H1 (cell line): ENCODE results near the gene PLK3. TPM values are rescaled to one million over a fixed set of nuclear protein-coding genes. Genes with fewer than 3 reads are reported as not detected.

Experiments
- CTCF ChIA-PET: fragments of 300-600 bp; sonication (Branson Sonifier 250); formaldehyde crosslinking; loops from one replicate; lab custom pipeline; 2021; ENCODE audit not compliant: partially characterized antibody; lab: Charles Lee
- POLR2A ChIA-PET: fragments of 300-600 bp; sonication (Branson Sonifier 250); formaldehyde crosslinking; loops from one replicate; lab custom pipeline; 2021; ENCODE audit warnings: inconsistent platforms; ENCODE audit not compliant: partially characterized antibody; lab: Charles Lee
- DNase-seq, 2 experiments: peaks; one replicate each; pipeline versions ENCODE4 v3.0.0 to v3.0.0-alpha.2; 2010 to 2022; ENCODE audit warnings: low spot score in 2 of 2, low read depth in 1 of 2, mixed read lengths in 1 of 2
- FAIRE-seq: peaks from 2 replicates; lab custom pipeline; 2011; peaks lifted over from hg19 to GRCh38; lab: Jason Lieb, UNC
- H2AFZ ChIP-seq: 2 replicates; pipeline ENCODE4 v1.8.1; 2012; ENCODE audit warnings: low read length, inconsistent platforms
- H2AK5ac ChIP-seq: 2 replicates; pipeline ENCODE4 v1.6.1; 2013; ENCODE audit warnings: low read depth, low read length
- H2BK120ac ChIP-seq: replicated peaks from 2 replicates; pipeline ENCODE3; 2013; ENCODE audit warnings: low read depth, low read length, inconsistent platforms
- H2BK12ac ChIP-seq: 2 replicates; pipeline ENCODE4 v1.6.1; 2013; ENCODE audit warnings: low read depth, low read length
- H2BK15ac ChIP-seq: 2 replicates; pipeline ENCODE4 v1.6.1; 2013; ENCODE audit warnings: low read length
- H2BK20ac ChIP-seq: 2 replicates; pipeline ENCODE4 v1.6.1; 2013; ENCODE audit warnings: low read length
- H2BK5ac ChIP-seq: 2 replicates; pipeline ENCODE4 v1.6.1; 2013; ENCODE audit warnings: low read depth, low read length
- H3K14ac ChIP-seq: 2 replicates; pipeline ENCODE4 v1.6.1; 2013; ENCODE audit warnings: inconsistent platforms; ENCODE audit not compliant: insufficient read length
- H3K18ac ChIP-seq: 2 replicates; pipeline ENCODE4 v1.6.1; 2013; ENCODE audit warnings: low read length; ENCODE audit errors: extremely low read depth
- H3K23ac ChIP-seq: 2 replicates; pipeline ENCODE4 v1.6.1; 2013; ENCODE audit warnings: inconsistent platforms; ENCODE audit not compliant: insufficient read length
- H3K23me2 ChIP-seq: 2 replicates; pipeline ENCODE4 v1.6.1; 2013; ENCODE audit warnings: low read depth, low read length
- H3K27ac ChIP-seq: 2 replicates; pipeline ENCODE4 v1.6.1; 2011; ENCODE audit warnings: low read depth, low read length, inconsistent platforms
- H3K27me3 ChIP-seq, 4 experiments: replicated peaks in 1 of 4; 1 replicate in 1 of 4; 2 replicates in 3 of 4; pipeline versions ENCODE4 v1.6.1 to v1.8.1; 2011 to 2013; ENCODE audit warnings: low read length in 3 of 4, mild to moderate bottlenecking in 3 of 4, inconsistent platforms in 2 of 4, mixed read lengths in 2 of 4, moderate library complexity in 1 of 4; ENCODE audit not compliant: control insufficient read depth in 3 of 4, insufficient read depth in 3 of 4; ENCODE audit errors: extremely low read depth in 1 of 4
- H3K36me3 ChIP-seq, 4 experiments: 2 replicates each; pipeline versions ENCODE4 v1.6.1 to v1.8.1; 2011 to 2013; ENCODE audit warnings: mild to moderate bottlenecking in 4 of 4, low read length in 3 of 4, moderate library complexity in 2 of 4, control low read depth in 1 of 4, inconsistent platforms in 1 of 4; ENCODE audit not compliant: insufficient read depth in 4 of 4, control insufficient read depth in 2 of 4
- H3K4ac ChIP-seq: replicated peaks from 2 replicates; pipeline ENCODE3; 2013; ENCODE audit warnings: low read length, low read depth, mixed read lengths, inconsistent platforms; ENCODE audit not compliant: insufficient read length
- H3K4me1 ChIP-seq, 4 experiments: replicated peaks in 1 of 4; 1 replicate in 1 of 4; 2 replicates in 3 of 4; pipeline versions ENCODE4 v1.6.1 to v1.8.1; 2011 to 2013; ENCODE audit warnings: low read length in 3 of 4, inconsistent platforms in 2 of 4, mixed read lengths in 1 of 4; ENCODE audit not compliant: insufficient read depth in 4 of 4, control insufficient read depth in 3 of 4
- H3K4me2 ChIP-seq, 2 experiments: 2 replicates each; pipeline versions ENCODE4 v1.6.1 to v1.8.1; 2011 to 2013; ENCODE audit warnings: low read depth in 2 of 2, low read length in 2 of 2, control low read depth in 1 of 2, inconsistent platforms in 1 of 2, mild to moderate bottlenecking in 1 of 2; ENCODE audit not compliant: insufficient read depth in 1 of 2
- H3K4me3 ChIP-seq, 4 experiments: fragments of 200-600, 300-600 bp in 1 of 4; sonication (generic), shearing (Covaris generic), sonication (Bioruptor Twin) in 1 of 4; 2 replicates each; pipeline versions ENCODE4 v1.5.1 to v1.8.1; 2011 to 2016; ENCODE audit warnings: low read length in 4 of 4, low read depth in 3 of 4, control low read depth in 2 of 4, inconsistent platforms in 2 of 4, mild to moderate bottlenecking in 2 of 4, mixed read lengths in 1 of 4, moderate library complexity in 1 of 4; ENCODE audit not compliant: insufficient read depth in 2 of 4; ENCODE audit errors: extremely low read depth in 1 of 4
- H3K56ac ChIP-seq: replicated peaks from 2 replicates; pipeline ENCODE3; 2013; ENCODE audit warnings: low read depth, mild to moderate bottlenecking, mixed read lengths, low read length, inconsistent platforms; ENCODE audit not compliant: insufficient read length
- H3K79me1 ChIP-seq: 2 replicates; pipeline ENCODE4 v1.6.1; 2013; ENCODE audit warnings: low read depth, low read length, control low read depth
- H3K79me2 ChIP-seq, 2 experiments: 2 replicates each; pipeline versions ENCODE4 v1.6.1 to v1.8.1; 2012 to 2013; ENCODE audit warnings: low read length in 2 of 2, mild to moderate bottlenecking in 2 of 2, inconsistent platforms in 1 of 2; ENCODE audit not compliant: insufficient read depth in 2 of 2, control insufficient read depth in 1 of 2
- H3K9ac ChIP-seq, 4 experiments: replicated peaks in 1 of 4; 1 replicate in 1 of 4; 2 replicates in 3 of 4; pipeline versions ENCODE4 v1.6.1 to v1.8.1; 2011 to 2013; ENCODE audit warnings: low read depth in 3 of 4, low read length in 3 of 4, control low read depth in 2 of 4, mild to moderate bottlenecking in 2 of 4, moderate library complexity in 2 of 4, inconsistent platforms in 1 of 4; ENCODE audit errors: extremely low read depth in 1 of 4
- H3K9me3 ChIP-seq, 2 experiments: 2 replicates each; pipeline versions ENCODE4 v1.6.1 to v1.8.1; 2012 to 2013; ENCODE audit warnings: mild to moderate bottlenecking in 2 of 2, moderate library complexity in 2 of 2, control low read depth in 1 of 2, inconsistent platforms in 1 of 2, low read depth in 1 of 2, low read length in 1 of 2, mixed read lengths in 1 of 2; ENCODE audit not compliant: insufficient read depth in 2 of 2
- H4K20me1 ChIP-seq, 2 experiments: replicated peaks in 1 of 2; 2 replicates each; pipeline versions ENCODE3 to v1.8.1; 2011 to 2013; ENCODE audit warnings: inconsistent platforms in 2 of 2, low read length in 2 of 2, mild to moderate bottlenecking in 1 of 2; ENCODE audit not compliant: insufficient read depth in 2 of 2, control insufficient read depth in 1 of 2
- H4K5ac ChIP-seq: 2 replicates; pipeline ENCODE4 v1.6.1; 2013; ENCODE audit warnings: low read length, low read depth, mixed read lengths, inconsistent platforms; ENCODE audit not compliant: insufficient read length
- H4K8ac ChIP-seq: 2 replicates; pipeline ENCODE4 v1.8.0; 2013; ENCODE audit warnings: mild to moderate bottlenecking, moderate library complexity, low read length, inconsistent platforms; ENCODE audit not compliant: insufficient read depth; ENCODE audit errors: extremely low read depth
- H4K91ac ChIP-seq: replicated peaks from 2 replicates; pipeline ENCODE3; 2013; ENCODE audit warnings: low read length, mixed read lengths, inconsistent platforms; ENCODE audit not compliant: insufficient read length
- BACH1 ChIP-seq: IDR thresholded peaks from 2 replicates; pipeline ENCODE4 v1.6.1; 2012; ENCODE audit warnings: low read length, improper control_type of control experiment
- EZH2 ChIP-seq: fragments of 200-600 bp; sonication (generic); IDR thresholded peaks from 2 replicates; pipeline ENCODE4 v1.7.1; 2012; ENCODE audit warnings: low read depth, mild to moderate bottlenecking, moderate library complexity, low read length, inconsistent platforms; ENCODE audit not compliant: severe bottlenecking
- HDAC2 ChIP-seq, 2 experiments: fragments of 300-600 bp in 1 of 2; sonication (generic) in 1 of 2; IDR thresholded peaks; 2 replicates each; pipeline ENCODE4 v1.6.1; 2011 to 2012; ENCODE audit warnings: low read depth in 2 of 2, low read length in 2 of 2, mild to moderate bottlenecking in 2 of 2, moderate library complexity in 2 of 2, borderline replicate concordance in 1 of 2, inconsistent platforms in 1 of 2
- WGBS, 2 experiments: shearing (Covaris generic) in 1 of 2; methylation state at CpG; one replicate each; pipeline versions ENCODE4 v1.1.6 to v1.1.7; 2013 to 2015; ENCODE audit warnings: low lambda C conversion rate in 2 of 2, mixed read lengths in 2 of 2, inconsistent platforms in 1 of 2, low coverage in 1 of 2, missing lambda C conversion rate in 1 of 2; ENCODE audit not compliant: insufficient replicate concordance in 2 of 2, insufficient coverage in 1 of 2, insufficient read length in 1 of 2; ENCODE audit errors: extremely low coverage in 1 of 2, missing lambda C conversion rate in 1 of 2; 5-methylcytosine and 5-hydroxymethylcytosine counted together
- polyA plus RNA-seq, 7 experiments: library from polyadenylated mRNA; depleted of rRNA in 3 of 7; stranded (reverse) in 5 of 7; unstranded in 2 of 7; fragments of >200 nt in 5 of 7; fragments of 200-250 nt in 2 of 7; gene quantifications; 1 replicate in 5 of 7; 2 replicates in 1 of 7; 4 replicates in 1 of 7; pipeline versions ENCODE4 v1.2.1 to v1.2.3, GENCODE V29; 2011 to 2013; ENCODE audit warnings: missing spikeins in 2 of 7, mixed read lengths in 2 of 7
- total RNA-seq: library from RNA; stranded (reverse); fragmentation: NEBNext Ultra II Directional; extraction: Animal tissue kit (Norgen Biotek cat#: 25700); gene quantifications from 2 replicates; pipeline ENCODE4 v1.2.1, GENCODE V29; 2021

The PLK3 gene
- total and polyA plus RNA-seq, 2 of the 8 experiments (the other 6 are each of a cell fraction or from before 2014, with no cell fraction given), result 7.9 to 12.3 TPM

GRCh38 chr1:44822131-44822701 is 22.0 kb downstream of the PLK3 start:
- H2BK120ac ChIP-seq, result no peak overlapping the region
- no peak overlapping the region for H4K91ac ChIP-seq
- H3K79me2 ChIP-seq, result no peaks in the 10 kb centered on the region
- ChIA-PET CTCF (interaction anchor here (0.6 to 5.3 kb wide), 13 partner anchors 9 to 912 kb away, joined by 3 to 26 read pairs (median 9); partner anchors contain the start of genes DYNLT4 and PLK3), POLR2A (interaction anchor here (0.5 to 16.6 kb wide), 14 partner anchors 8 to 480 kb away, joined by 3 to 547 read pairs (median 70); partner anchors contain the start of genes BEST4, BTBD19, DYNLT4 and EIF2B3)
- no peak overlapping the region for H3K27ac ChIP-seq
- no peak overlapping the region for H3K4me2 ChIP-seq
- no peak overlapping the region for H3K4me3 ChIP-seq
- no peak overlapping the region for H3K23ac ChIP-seq
- H2BK15ac ChIP-seq, result no peak overlapping the region
- no peak overlapping the region for H4K8ac ChIP-seq
- no peak overlapping the region for H2BK20ac ChIP-seq
- no peak for FAIRE-seq
- no peak overlapping the region for H3K4ac ChIP-seq
- H2BK12ac ChIP-seq, result no peak overlapping the region; the same call in 1 of the 2 replicates
- H2AFZ ChIP-seq, result no peak overlapping the region
- H3K56ac ChIP-seq, result no peak overlapping the region
- H3K9me3 ChIP-seq, result no peaks in the 10 kb centered on the region
- peaks cover 7% of the 10 kb centered on the region for H3K23me2 ChIP-seq
- 83% methylated on average over 5 of the region's 6 CpGs; no CpG with 5 or more reads in 1 of the 2 experiments for WGBS, 2 experiments
- H3K14ac ChIP-seq, result no peak overlapping the region
- H2BK5ac ChIP-seq, result no peak overlapping the region
- no peaks in the 10 kb centered on the region for H4K20me1 ChIP-seq
- TF ChIP-seq BACH1 (no peak), EZH2 (no peak), HDAC2 (IDR thresholded peaks at IDR 0.05; ENCODE audit: borderline replicate concordance in 1 of 2, low read depth in 2 of 2, low read length in 2 of 2) (no peak)
- TF ChIP-seq, all 59 proteins: peak for 0
- no peaks in the 10 kb centered on the region for H3K36me3 ChIP-seq
- H4K5ac ChIP-seq, result no peak overlapping the region
- no peaks in the 10 kb centered on the region for H3K79me1 ChIP-seq
- H2AK5ac ChIP-seq, result no peak overlapping the region
- DNase-seq, result no peak
- H3K4me1 ChIP-seq, result peaks cover 2 to 14% (median 5%) of the 10 kb centered on the region in 4 experiments
- H3K27me3 ChIP-seq, result no peaks in the 10 kb centered on the region; a peak in 2 of 7 replicates
- no peak overlapping the region for H3K18ac ChIP-seq
- H3K9ac ChIP-seq, result no peak overlapping the region
